ENCODE results near the gene TCF4.

TCF4 gene

DNA sequence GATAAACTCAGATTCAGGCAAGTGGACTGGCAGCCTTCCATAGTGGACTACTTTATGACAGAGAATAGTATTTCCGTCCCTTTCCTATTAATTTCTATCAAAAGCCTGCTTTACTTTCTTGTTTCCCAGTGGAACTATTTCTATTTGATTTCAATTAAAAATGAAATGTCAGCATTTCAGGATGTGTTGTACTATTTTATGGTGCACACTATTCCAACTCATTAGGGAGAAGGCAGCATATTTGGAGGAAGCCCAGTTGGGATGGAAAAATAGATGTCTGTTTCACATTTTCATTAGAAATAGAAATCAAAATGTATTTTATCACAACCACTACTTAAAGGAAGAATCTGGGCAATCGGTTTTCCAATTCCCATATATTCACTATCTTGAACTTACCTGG lies 37.9 kb upstream of the TCF4 start:
- DNase-seq (ENCODE audit: extremely low spot score) = no peak
- TF ChIP-seq ELF4 (IDR thresholded peaks at IDR 0.05) (no peak), ZNF384 (IDR thresholded peaks at IDR 0.05) (no peak), L3MBTL2 (conservative IDR thresholded peaks at IDR 0.05) (no peak), FOXM1 (IDR thresholded peaks at IDR 0.05; ENCODE audit: borderline replicate concordance) (no peak), FOXK2 (IDR thresholded peaks at IDR 0.05) (no peak), SP1 (IDR thresholded peaks at IDR 0.05) (no peak)
- CTCF ChIA-PET = no interaction called here
- POLR2A ChIA-PET = no interaction called here

DNA sequence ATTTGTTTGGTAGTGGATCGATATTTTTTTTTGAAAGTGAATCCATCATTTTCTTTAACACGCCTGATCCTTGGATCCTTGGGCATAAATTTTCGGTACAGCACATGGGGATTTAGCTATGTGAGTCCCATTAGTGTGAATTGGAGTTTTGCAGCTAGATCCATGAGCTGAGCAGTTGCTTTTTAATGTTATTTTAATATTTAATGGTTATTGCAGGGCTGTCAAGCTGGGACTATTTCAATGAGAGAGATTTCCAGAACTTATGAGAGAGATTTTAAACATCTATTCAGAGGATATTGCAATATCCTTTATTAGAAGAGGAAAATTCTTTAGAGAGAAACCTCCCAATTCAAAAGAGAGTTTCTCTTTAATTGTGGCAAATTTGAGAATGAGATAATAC lies 35.6 kb upstream of the TCF4 start:
- CTCF ChIA-PET = no interaction called here
- TF ChIP-seq FOXM1 (IDR thresholded peaks at IDR 0.05; ENCODE audit: borderline replicate concordance) (no peak), LEF1 (IDR thresholded peaks at IDR 0.05; ENCODE audit: borderline replicate concordance) (no peak), BHLHE40 (IDR thresholded peaks at IDR 0.05; ENCODE audit: borderline replicate concordance) (no peak), FOXK2 (IDR thresholded peaks at IDR 0.05) (no peak), ELF4 (IDR thresholded peaks at IDR 0.05) (no peak), HDGF (IDR thresholded peaks at IDR 0.05; ENCODE audit: borderline replicate concordance) (no peak), SUZ12 (IDR thresholded peaks at IDR 0.05) (no peak), L3MBTL2 (conservative IDR thresholded peaks at IDR 0.05) (no peak), NFRKB (IDR thresholded peaks at IDR 0.05) (no peak), CTBP1 (IDR thresholded peaks at IDR 0.05; ENCODE audit: borderline replicate concordance) (no peak), SP1 (IDR thresholded peaks at IDR 0.05) (no peak), ARNT (IDR thresholded peaks at IDR 0.05) (no peak), FOXA1 (IDR thresholded peaks at IDR 0.05) (no peak), ZNF384 (IDR thresholded peaks at IDR 0.05) (no peak), TARDBP (IDR thresholded peaks at IDR 0.05) (no peak)
- TF ChIP-seq, protein P1, sequence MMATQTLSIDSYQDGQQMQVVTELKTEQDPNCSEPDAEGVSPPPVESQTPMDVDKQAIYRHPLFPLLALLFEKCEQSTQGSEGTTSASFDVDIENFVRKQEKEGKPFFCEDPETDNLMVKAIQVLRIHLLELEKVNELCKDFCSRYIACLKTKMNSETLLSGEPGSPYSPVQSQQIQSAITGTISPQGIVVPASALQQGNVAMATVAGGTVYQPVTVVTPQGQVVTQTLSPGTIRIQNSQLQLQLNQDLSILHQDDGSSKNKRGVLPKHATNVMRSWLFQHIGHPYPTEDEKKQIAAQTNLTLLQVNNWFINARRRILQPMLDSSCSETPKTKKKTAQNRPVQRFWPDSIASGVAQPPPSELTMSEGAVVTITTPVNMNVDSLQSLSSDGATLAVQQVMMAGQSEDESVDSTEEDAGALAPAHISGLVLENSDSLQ (IDR thresholded peaks at IDR 0.05) = no peak
- no peak for DNase-seq (ENCODE audit: extremely low spot score)
- POLR2A ChIA-PET = no interaction called here

DNA sequence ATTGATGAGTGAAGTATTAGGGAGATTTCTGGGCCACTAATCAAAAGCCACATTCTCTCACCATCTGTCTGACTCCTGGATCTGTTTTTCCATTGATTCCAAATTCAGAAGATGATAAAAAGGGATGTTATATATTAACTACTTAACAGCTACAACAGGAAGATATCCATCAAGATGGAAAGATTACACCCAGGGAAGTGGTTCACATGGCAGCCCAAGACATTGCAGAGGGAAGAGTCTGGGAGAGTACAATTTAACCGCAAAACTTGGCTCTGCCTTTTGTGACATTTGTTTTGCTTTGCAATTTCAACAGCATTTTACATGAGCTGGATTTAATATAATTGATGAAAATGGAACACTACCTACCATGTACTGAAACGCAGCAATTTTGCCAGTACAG lies 22.5 kb upstream of the TCF4 start:
- ChIA-PET CTCF (no interaction called here), POLR2A (no interaction called here)
- DNase-seq (ENCODE audit: extremely low spot score) = no peak

DNA sequence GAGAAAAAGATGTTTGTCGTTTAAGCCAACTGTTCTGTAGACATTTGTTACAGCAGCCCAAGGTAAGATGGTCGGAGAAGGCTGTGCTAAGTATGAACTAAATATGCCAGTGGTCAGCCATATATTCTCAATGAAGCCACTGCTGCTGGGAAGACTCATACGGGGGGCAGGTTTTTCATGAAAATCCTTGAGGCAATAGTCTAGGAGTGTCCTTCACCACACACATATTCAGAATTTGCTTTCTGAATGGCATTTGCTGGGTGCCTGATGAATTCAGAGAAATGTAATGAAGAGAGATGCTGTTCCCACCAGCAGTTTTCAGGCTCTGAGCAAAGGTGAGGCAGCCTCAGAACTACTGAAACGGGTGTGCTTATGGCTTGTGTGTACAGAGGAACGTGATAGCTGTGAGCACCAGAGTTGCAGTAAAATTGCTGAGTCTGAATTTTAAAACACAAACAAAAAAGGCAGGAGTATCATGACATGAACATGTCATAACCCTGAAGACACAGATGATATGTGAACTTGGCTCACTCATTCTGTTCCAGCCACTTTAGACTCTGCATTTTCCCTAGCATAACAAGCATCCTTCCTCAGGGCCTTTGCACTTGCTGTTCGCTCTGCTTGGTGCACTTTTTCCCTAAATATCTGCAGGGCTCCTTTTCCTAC lies 21.3 kb upstream of the TCF4 start:
- DNase-seq (ENCODE audit: extremely low spot score) = no peak
- POLR2A ChIA-PET = no interaction called here
- CTCF ChIA-PET = no interaction called here
- TF ChIP-seq FOXM1 (IDR thresholded peaks at IDR 0.05; ENCODE audit: borderline replicate concordance) (no peak), ELF4 (IDR thresholded peaks at IDR 0.05) (no peak), CTBP1 (IDR thresholded peaks at IDR 0.05; ENCODE audit: borderline replicate concordance) (no peak), SUZ12 (IDR thresholded peaks at IDR 0.05) (no peak), NFRKB (IDR thresholded peaks at IDR 0.05) (no peak), BHLHE40 (IDR thresholded peaks at IDR 0.05; ENCODE audit: borderline replicate concordance) (no peak), SP1 (IDR thresholded peaks at IDR 0.05) (no peak), L3MBTL2 (conservative IDR thresholded peaks at IDR 0.05) (no peak), TARDBP (IDR thresholded peaks at IDR 0.05) (no peak), LEF1 (IDR thresholded peaks at IDR 0.05; ENCODE audit: borderline replicate concordance) (no peak)

More for the DNA sequence above, 22.5 kb upstream of the TCF4 start:
- TF ChIP-seq CTBP1 (IDR thresholded peaks at IDR 0.05; ENCODE audit: borderline replicate concordance) (no peak), BHLHE40 (IDR thresholded peaks at IDR 0.05; ENCODE audit: borderline replicate concordance) (no peak), ELF4 (IDR thresholded peaks at IDR 0.05) (no peak), FOXA1 (IDR thresholded peaks at IDR 0.05) (no peak), LEF1 (IDR thresholded peaks at IDR 0.05; ENCODE audit: borderline replicate concordance) (no peak), SUZ12 (IDR thresholded peaks at IDR 0.05) (no peak), L3MBTL2 (conservative IDR thresholded peaks at IDR 0.05) (no peak), FOXM1 (IDR thresholded peaks at IDR 0.05; ENCODE audit: borderline replicate concordance) (no peak), NFRKB (IDR thresholded peaks at IDR 0.05) (no peak), TARDBP (IDR thresholded peaks at IDR 0.05) (no peak)
- TF ChIP-seq, protein P1 (IDR thresholded peaks at IDR 0.05) = no peak

DNA sequence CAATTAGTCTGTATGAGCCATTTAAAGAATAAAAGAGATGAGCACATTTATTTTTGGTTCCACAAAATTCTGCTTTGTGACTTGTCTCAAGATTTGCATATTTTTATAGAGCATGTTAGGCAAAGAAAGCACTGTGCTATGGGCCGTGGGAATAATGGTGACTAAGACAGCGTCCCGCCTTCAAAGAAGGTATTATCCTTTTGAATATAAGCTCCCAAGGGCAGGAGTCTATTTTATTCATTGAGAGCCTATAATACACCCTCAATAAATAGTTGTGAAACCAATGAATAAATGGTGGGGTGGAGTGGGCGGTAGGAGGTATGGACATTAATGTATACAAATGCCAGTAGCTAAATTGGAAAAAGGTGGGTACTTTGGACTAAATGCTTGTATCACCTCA lies 20.5 kb upstream of the TCF4 start:
- no peak for DNase-seq (ENCODE audit: extremely low spot score)
- TF ChIP-seq L3MBTL2 (conservative IDR thresholded peaks at IDR 0.05) (no peak), ZNF384 (IDR thresholded peaks at IDR 0.05) (no peak), HDGF (IDR thresholded peaks at IDR 0.05; ENCODE audit: borderline replicate concordance) (no peak), FOXK2 (IDR thresholded peaks at IDR 0.05) (no peak)
- TF ChIP-seq, protein P1 (IDR thresholded peaks at IDR 0.05) = no peak
- CTCF ChIA-PET = no interaction called here
- POLR2A ChIA-PET = no interaction called here

DNA sequence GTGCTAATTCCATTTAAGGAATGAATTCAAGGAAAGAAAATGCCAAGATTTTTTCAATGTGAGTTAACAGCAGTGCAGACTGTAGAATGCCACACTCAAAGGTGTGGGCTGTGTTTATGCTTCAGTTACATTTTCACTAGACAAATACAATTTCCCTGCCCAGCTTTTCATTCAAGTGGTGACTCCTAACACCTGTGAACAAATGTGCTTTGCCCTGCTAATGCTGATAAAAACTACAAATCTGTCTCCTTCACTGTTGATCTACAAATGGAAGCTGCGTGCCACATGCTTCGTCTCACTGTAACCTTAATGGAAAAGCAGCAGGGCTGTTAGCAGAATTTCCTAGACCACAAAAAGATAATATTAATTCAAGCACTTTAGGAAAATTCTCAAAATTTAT lies 19.8 kb upstream of the TCF4 start:
- POLR2A ChIA-PET = no interaction called here
- no peak for DNase-seq (ENCODE audit: extremely low spot score)
- CTCF ChIA-PET = no interaction called here
- TF ChIP-seq ZNF384 (IDR thresholded peaks at IDR 0.05) = no peak
- no peak for TF ChIP-seq FOXM1 (IDR thresholded peaks at IDR 0.05; ENCODE audit: borderline replicate concordance)
- TF ChIP-seq SUZ12 (IDR thresholded peaks at IDR 0.05) = no peak
- no peak for TF ChIP-seq ELF4 (IDR thresholded peaks at IDR 0.05)
- no peak for TF ChIP-seq TARDBP (IDR thresholded peaks at IDR 0.05)
- TF ChIP-seq, protein P1 (IDR thresholded peaks at IDR 0.05) = no peak
- no peak for TF ChIP-seq NFRKB (IDR thresholded peaks at IDR 0.05)
- TF ChIP-seq CTBP1 (IDR thresholded peaks at IDR 0.05; ENCODE audit: borderline replicate concordance) = no peak
- TF ChIP-seq BHLHE40 (IDR thresholded peaks at IDR 0.05; ENCODE audit: borderline replicate concordance) = no peak
- TF ChIP-seq ARNT (IDR thresholded peaks at IDR 0.05) = no peak
- no peak for TF ChIP-seq FOXA1 (IDR thresholded peaks at IDR 0.05)
- TF ChIP-seq HDGF (IDR thresholded peaks at IDR 0.05; ENCODE audit: borderline replicate concordance) = no peak
- TF ChIP-seq L3MBTL2 (conservative IDR thresholded peaks at IDR 0.05) = no peak
- TF ChIP-seq SP1 (IDR thresholded peaks at IDR 0.05) = no peak
- no peak for TF ChIP-seq FOXK2 (IDR thresholded peaks at IDR 0.05)
- no peak for TF ChIP-seq LEF1 (IDR thresholded peaks at IDR 0.05; ENCODE audit: borderline replicate concordance)

Measured in HEK293T (cell line).